HG02678 (cell line): ENCODE results near the gene PBX3.
"Not testable (repeated sequence)": the region's sequence is repeated elsewhere in the genome, so short reads cannot be mapped to it uniquely, and the experiment has no call there.

Experiments
- ATAC-seq: cut with Tn5 transposase; IDR thresholded peaks from one replicate; pipeline ENCODE4 v1.9.1; 2021; ENCODE audit warnings: mild to moderate bottlenecking, moderate library complexity; ENCODE audit not compliant: unreplicated experiment

The PBX3 gene

DNA sequence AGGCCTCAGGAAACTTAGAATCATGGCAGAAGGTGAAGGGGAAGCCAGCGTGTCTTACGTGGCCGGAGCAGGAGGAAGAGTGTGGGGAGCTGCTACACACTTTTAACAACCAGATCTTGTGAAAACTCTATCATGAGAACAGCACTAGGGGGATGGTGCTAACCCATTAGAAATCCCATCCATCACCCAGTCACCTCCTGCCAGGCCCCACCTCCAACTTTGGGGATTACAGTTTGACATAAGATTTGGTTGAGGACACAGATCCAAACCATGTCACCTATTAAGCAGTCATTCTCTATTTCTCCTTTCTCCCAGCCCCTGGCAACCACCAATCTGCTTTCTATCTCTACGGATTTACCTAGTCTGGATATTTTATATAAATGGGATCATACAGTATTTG is 26.9 kb downstream of the PBX3 start:
- no peak for ATAC-seq

DNA sequence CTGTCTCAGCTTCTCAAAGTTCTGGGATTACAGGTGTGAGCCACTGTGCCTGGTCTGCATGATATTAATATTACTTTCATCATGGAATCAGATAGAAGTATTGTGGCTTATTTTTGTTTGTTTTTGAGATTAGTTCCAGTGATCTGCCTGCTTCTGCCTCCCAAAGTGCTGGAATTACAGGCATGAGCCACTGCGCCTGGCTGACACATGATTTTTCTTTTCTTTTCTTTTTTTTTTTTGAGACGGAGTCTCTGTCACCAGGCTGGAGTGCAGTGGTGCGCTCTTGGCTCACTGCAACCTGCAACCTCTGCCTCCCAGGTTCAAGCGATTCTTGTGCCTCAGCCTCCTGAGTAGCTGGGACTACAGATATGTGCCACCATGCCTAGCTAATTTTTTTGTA is 29.6 kb downstream of the PBX3 start:
- not testable (repeated sequence) for ATAC-seq

DNA sequence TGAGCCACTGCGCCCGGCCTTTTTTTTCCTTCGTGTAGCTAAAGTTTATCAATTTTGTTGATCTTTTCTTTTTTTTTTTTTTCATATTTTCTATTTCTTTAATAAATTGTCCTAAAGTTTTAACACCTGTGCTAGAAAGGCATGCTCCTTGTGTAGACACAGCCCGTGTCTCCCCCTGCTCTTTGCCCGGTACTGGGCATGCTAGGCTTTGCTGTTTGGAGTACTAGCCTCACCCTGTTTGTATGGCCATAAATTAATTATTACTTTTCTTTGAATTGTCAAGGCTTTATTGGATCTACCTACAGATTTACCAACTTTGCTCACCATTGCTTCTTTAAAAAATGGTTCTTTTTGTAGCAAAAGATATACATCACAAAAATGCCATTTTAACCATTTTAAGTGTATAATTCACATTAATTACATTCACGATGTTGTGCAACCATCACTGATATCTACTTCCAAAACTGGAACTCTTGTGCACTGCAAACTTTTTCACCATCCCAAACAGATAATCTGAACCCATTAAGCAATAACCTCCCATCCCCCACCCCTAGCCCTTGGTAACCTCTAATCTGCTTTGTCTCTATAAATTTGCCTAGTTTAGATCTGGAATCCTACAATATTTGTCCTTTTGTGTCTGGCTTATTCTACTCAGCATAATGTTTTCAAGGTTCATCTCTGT is 31.5 kb downstream of the PBX3 start:
- not testable (repeated sequence) for ATAC-seq

DNA sequence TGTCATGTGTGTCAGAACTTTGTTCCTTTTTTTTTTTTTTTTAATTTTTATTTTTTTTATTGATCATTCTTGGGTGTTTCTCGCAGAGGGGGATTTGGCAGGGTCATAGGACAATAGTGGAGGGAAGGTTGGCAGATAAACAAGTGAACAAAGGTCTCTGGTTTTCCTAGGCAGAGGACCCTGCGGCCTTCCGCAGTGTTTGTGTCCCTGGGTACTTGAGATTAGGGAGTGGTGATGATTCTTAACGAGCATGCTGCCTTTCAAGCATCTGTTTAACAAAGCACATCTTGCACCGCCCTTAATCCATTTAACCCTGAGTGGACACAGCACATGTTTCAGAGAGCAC is 32.0 kb downstream of the PBX3 start:
- not testable (repeated sequence) for ATAC-seq

DNA sequence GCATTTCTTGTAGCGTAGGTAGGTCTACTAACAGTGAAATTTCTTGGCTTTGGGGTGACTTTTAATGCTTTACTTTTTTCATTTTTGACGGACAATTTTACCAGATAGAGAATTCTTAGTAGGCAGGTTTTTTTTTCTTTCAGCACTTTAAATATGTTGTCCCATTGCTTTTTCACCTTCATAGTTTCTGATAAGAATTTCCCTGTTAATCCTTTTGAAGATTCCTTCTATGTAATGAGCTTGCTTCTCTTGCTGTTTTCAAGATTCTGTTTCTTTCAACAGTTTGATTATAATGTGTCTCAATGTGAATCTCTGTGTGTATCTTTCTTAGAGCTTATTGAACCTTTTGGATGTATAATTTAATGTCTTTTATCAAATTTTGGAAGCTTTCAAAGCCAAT is 35.5 kb downstream of the PBX3 start:
- no peak for ATAC-seq

DNA sequence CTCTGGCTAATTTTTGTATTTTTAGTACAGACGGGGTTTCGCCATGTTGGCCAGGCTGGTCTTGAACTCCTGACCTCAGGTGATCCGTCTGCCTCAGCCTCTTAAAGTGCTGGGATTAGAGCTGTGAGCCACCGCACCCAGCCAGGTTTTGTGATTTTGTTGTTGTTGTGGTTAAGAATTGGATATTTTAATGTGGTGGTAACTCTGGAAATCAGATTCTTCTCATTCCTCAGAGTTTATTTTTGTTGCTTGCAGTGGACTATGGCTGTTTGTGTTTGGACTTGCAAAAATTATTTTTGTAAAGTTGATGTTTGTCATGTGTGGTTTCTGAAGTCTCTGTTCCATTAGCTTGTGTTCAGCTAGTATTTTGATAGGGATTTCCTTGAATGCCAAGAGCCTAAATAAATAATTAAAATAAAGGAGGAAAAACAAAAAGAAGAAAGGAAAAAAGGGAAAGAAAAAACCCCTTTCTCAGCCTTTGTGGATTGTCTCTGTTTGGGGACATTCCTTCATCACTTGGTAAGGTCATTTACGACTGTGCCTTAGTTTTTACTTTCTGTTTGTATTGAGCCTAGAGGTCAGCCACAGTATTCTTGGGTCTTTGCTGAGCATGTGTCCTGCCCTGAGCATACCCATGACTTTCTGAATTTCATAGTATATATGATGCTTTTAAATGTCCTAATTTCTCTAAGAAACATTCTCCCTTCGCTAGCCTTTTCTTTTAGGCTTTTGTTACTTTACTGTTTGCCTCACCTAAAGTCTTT is 37.3 kb downstream of the PBX3 start:
- no peak for ATAC-seq

DNA sequence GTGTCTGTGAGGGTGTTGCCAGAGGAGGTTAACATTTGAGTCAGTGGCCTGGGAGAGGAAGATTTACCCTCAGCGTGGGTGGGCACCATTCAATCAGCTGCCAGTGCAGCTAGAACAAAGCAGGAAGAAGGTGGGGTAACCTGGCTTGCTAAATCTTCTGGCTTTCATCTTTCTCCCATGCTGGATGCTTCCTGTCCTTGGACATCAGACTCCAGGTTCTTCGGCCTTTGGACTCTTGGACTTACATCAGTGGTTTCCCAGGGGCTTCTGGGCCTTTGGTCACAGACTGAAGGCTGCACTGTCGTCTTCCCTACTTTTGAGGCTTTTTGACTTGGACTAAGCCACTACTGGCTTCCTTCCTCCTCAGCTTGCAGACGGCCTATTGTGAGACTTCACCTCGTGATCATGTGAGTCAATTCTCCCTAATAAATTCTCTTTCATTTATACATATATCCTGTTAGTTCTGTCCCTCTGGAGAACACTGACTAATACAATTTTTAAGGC is 38.1 kb downstream of the PBX3 start:
- ATAC-seq: no peak

DNA sequence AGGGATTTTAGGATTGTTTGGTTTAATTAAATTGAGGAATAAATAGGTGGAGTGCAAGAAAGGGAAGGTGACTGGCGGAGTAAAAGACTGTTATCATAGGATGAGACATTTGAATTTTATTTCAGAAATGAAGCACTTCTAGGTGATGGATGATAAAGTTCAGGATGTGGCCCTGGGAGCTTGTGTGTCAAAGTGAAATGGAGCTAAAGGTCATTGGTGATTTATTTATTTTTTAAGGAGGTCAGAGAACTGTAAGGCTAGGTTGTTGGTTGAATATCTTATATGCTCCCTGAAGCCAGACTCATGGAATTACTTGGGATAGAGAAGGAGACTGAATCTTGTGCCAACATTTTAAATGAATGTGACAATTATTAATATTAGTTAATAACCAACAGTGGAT is 40.5 kb downstream of the PBX3 start:
- ATAC-seq: no peak

DNA sequence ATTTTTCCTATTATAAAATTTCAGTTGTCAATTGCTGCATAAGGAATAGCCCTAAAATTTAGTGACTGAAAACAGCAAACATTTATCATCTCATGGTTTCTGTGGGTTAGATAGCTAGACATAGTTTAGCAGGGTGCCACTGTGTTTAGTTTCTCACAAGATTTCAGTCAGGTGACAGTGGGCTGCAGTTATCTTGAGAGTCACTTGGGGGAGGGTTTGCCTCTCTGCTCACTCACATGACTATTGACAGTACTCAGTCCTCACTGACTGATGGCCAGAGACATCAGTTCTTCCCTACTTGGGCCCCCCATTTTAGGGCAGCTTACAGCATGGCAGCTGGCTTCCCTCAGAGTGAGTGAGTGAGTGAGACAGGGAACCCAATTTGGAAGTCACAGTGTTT is 42.0 kb downstream of the PBX3 start:
- ATAC-seq: no peak

DNA sequence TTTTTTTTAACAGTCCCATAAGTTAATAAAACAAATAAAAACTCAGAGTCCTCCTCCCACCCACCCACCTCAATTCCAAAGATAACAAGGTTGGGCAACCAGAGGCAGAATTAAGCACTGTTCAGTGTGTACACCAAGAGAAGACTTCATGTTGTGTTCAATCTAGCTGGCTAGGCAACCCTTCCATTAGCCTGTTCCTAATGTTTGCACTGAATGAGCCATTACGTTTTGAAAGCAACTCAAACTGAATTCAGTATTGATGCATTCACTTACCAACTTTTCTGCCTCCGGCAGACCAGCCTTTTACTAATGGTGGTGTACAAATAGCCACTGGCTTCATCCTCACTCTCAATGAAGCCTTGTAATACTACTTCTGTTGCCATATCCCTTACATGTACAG is 47.5 kb downstream of the PBX3 start:
- no peak for ATAC-seq

DNA sequence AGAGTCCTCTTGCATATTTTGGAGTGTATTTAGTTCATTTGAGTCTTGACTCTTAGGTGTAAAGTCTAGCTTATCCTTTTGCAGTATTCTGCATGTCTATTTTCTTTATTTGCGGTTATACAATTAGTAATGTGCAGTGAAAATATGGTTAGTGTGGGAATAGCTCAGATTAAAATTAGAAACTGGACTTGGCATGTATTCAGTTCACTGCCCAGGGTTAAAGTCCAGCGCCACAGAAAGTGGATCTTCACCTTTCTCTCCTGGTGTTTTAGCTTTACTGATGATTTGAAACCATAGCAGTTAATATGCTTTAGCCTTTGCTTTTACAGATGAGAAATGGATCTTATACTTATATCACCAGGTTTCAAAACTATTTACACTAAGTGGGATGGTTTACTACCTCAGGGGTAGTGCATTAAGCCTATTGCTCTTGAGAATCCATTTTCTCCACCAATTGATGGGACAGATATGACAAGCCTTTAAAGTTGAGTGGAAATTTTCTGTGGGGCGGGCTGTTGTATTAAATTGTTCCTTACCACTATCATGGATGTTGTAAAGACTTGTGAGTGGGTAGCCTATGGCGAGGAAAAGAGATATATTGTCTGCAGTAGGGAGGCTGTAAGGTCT is 48.9 kb downstream of the PBX3 start:
- ATAC-seq: no peak

DNA sequence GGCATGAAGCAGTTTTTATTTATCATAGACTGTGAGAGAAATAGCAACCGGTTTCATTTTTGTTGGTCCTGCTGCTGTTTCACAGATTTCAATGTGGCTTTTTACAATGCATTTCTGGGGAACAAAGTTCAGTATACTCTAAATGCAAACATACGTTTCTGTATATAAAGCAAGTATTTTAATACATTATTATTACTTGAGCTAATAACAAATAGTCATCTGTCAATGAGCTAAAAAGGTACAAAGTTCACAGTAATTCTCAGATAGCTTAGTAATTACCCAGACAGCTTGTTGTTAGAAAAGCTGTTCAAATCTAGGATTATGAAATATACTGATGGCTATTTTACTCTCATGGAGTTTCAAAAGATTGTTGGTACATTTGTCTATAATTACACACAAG is 50.8 kb downstream of the PBX3 start:
- no peak for ATAC-seq

DNA sequence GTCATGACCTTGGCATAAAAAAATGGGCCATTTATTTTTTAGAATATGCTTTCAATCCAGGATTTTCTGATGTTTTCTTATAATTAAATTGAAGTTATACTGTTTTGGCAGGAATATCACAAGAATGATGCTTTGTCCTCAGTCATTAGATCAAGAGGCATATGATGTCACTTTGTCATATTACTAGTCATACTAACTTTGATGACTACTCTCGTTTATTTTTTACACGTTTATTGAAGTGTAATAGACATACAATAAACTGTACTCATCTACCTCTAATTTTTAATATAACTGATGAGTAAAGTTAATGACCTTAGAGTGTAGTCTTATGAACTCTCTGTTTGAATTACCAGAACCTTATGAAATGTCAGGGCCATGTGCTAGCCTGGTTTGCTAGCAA is 56.4 kb downstream of the PBX3 start:
- no peak for ATAC-seq

DNA sequence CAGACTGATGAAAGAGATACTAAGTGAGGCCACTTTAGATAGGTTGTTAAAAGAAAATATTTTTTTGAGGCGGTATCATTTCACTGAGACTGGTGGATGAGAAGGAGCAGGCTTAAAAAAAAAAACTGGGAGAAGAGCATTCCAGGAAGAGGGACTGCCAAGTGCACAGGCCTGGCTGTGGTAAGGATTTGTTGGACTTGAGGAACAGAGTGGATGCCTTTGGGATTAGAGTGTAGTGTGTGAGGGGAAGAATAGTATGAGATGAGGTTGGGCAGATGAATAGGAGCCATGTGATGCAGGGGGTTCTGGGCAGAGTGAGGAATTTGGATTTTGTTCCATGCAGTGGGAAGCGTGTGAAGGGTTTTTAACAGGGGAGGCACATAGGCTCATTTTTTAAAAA is 57.9 kb downstream of the PBX3 start:
- no peak for ATAC-seq

DNA sequence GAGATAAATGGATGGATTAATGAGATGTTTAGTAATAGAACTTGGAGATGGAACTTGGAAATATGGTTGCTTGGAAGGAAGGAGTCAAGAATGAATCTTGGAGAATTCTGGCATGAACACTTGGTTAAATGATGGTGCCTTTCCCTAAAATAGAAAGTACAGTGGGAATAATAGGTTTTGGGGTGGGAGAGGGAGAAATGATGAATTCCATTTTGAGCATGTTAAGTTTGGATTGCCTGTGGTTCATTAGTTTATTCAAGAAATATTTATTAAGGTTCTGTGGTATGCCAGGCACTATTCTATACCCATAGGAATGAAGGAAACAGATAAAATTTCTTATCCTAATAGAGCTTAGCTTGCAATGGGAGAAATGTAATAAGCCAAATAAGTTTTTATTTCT is 58.4 kb downstream of the PBX3 start:
- ATAC-seq: no peak

DNA sequence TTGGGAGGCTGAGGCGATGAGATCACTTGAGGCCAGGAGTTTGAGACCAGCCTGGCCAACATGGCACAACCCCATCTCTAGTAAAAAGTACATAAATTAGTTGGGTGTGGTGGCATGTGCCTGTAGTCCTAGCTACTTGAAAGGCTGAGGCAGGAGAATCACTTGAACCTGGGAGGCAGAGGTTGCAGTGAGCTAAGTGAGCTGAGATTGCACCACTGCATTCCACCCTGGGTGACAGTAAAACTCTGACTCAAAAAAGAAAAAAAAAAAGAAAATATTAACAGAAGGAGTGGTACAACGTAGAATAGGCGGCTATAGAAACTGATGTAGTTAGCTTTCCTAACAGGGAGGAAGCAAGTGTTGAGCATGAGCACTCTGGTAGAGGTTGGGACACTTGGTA is 59.9 kb downstream of the PBX3 start:
- ATAC-seq: no peak

DNA sequence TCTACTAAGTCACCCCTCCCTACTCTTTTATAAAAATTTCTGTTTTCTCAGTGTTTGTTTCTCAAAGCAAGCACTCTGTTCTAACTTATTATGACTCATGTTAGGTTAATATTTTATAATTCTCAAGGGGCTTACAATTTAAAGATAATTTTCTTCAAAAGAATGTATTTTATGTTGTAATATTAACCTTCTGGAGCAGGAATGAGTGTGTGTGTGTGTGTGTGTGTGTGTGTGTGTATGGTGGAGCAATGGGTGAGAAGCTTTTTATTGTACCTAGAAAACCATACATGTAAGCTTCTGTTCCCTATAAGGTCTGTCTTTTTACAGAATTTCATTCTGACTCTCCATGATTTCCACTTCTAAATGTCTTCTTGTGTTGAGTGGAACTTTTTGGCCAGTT is 63.0 kb downstream of the PBX3 start:
- ATAC-seq: no peak

DNA sequence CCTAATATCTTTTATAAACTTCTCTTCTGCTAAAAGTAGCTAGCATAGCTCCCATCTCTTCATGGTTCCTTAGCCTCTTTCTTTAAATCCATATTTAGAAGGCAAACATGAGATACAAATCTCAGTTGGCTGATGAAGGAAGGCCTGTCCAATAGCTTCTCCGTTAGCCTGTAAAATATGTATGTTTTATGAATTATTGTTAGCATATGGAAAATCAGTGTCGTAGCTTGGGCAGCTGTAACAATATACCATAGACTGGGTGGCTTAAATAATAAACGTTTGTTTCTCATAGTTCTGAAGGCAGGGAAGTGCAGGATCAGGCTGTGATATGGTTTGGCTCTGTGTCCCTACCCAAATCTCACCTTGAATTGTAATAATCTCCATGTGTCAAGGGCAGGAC is 63.8 kb downstream of the PBX3 start:
- no peak for ATAC-seq

DNA sequence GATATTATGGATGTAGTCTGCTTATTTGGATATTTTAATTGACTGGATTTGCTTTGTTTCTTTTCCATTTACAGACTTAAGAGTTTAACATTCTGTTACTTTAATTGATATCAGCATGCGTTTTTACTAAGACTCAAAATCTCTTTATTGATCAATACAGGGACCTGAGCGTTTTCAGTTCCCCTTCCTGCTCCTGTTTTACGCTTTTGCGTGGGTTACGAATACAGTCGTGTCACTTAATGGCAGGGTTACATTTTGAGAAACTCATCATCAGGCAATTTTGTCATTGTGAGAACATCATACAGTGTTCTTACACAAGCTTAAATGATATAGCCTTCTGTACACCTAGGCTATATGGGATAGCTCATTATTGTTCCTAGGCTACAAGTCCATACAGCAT is 65.2 kb downstream of the PBX3 start:
- ATAC-seq: no peak

DNA sequence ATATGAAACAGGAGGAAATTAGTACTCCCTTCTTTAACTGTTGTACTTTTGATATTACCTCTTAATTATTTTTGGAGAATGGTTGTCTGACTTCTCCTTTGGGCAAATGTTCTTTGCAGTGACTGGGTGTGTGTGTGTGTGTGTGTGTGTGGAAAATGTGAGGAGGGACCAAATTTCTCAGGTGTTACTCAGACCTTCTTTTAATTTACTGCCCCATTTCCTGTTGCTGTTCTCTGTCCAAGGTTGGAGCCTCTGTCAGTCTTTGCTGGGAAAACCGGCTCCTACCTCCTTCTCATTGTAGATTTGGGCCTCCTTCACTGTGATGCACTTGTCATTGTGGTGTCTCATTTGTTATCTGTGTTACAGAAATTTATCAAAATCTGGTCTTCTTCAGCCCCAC is 68.4 kb downstream of the PBX3 start:
- no peak for ATAC-seq

DNA sequence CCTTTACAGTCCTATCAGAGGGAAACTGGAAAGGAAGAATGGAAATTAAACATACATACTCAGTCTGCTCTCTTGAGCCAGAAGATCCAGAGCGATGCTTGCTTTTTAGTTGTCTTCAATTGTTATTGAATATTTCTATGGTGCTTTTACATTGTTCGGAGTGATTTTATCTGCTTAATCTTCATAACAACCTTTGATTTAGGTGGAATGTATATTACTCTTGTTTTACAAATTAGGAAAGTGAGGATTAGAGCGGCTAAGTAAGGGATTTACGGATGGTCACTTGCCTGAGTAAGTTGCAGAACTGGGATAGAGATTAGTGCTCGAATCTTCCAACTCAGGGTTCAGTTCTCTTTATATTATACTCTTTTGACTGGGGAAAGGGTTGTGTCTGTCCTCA is 69.1 kb downstream of the PBX3 start:
- no peak for ATAC-seq

DNA sequence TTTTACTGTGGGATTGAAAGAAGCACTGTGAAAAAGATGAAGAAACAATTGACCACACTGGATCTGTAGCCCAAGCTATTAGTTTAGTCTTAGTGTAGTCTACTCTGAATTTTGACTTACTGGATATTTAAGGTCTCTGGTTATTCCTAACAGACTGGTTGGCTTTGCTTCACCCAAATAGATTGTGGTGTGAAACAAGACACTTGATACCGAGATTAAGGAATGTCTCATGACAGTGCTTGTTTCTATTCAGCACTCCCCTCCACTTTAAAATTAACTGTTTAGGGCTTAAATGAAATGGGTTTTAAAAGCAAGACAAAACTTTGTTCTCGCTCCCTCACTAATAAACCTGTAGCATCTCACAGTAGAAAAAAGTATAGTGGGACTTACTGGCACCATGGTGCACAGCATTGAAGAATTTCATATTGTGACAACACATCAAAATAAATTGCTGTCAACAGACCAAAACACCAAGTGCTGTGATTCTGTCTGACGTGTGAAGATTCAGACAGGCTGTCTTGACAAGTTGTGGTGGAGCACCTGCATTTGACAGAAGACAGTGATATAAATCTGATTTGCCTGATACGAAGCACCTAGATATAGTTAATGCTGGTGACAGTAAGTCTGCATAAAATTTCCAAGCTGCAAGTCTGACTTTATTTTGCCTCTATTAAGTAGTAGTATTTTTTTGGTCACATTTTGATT is 73.1 kb downstream of the PBX3 start:
- ATAC-seq: no peak
